Measurements from ENCODE around the gene MEGF10.

MEGF10 gene

GRCh38 chr5:127373858-127374491 lies 83.4 kb downstream of the MEGF10 start:
- no peak for DNase-seq

GRCh38 chr5:127375124-127375523 lies 84.5 kb downstream of the MEGF10 start:
- DNase-seq: no peak

- no peak for DNase-seq
These were observed 85.0 kb downstream of the MEGF10 start for GRCh38 chr5:127375544-127376091.

DNA sequence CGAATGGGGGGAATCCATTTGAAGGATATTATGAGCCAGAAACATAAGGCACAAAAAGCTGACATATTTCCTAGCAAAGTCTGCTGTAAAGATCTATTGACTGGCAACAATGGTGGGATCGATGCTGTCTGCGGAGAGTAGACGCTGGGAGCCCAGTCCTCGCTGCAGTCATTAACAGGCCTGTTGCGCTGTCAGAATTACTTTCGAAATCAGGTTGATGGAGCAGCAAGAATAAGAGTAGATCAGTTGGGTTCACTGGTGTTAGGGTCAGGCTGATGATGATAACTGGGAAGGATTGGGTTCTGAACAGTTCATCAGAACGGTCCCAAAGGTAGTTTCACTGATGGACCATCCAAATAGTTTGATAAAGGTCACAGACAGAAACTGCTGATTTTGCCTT lies 87.1 kb downstream of the MEGF10 start:
- DNase-seq: no peak

GRCh38 chr5:127385936-127386335 lies 95.3 kb downstream of the MEGF10 start:
- DNase-seq: no peak

- DNase-seq: no peak
These were observed 96.0 kb downstream of the MEGF10 start for GRCh38 chr5:127386557-127386956.

GRCh38 chr5:127389601-127390000 lies 99.0 kb downstream of the MEGF10 start:
- no peak for DNase-seq

DNA sequence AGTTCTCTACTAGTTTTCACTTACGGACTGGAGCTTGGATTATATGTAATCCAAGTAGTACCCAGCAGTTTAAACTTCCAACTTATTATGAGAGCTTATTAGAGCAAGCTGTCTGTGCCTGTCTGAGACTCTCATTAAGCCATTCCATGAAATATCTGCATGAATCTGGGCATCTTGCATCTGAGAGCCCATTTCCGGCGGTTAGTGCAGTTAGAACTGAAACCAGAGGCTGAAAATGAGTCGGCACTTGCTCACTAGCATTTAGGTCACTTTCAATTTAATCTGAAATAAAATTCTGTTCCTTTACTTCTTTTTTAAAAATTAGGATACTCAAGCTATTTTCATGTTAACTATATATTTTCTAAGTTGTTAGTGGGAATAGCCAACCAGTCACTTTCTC lies 102.2 kb downstream of the MEGF10 start:
- no peak for DNase-seq

DNA sequence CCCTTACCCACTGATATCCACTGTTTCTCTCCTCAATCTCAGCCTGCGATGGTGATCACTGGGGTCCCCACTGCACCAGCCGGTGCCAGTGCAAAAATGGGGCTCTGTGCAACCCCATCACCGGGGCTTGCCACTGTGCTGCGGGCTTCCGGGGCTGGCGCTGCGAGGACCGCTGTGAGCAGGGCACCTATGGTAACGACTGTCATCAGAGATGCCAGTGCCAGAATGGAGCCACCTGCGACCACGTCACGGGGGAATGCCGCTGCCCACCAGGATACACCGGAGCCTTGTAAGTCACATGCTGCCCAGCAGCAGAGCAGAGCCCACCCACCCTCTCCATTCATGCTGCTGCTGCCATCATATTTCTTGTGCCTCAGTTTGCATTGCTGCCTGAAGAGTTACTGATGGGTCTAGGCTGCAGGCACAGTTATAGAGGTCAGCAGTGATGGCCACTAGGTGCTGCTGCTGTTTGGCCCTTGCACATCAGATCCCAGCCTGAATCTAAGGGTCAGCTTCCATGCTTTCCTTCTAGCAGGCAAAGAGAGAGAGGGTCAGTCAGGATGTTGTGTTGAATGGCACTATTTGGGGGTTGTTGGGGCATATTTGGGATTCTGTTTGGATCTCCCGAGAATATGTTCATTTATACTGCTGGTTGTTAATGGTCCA lies 106.0 kb downstream of the MEGF10 start:
- DNase-seq: no peak

- no peak for DNase-seq
These were observed 107.9 kb downstream of the MEGF10 start for GRCh38 chr5:127398508-127398907.

DNA sequence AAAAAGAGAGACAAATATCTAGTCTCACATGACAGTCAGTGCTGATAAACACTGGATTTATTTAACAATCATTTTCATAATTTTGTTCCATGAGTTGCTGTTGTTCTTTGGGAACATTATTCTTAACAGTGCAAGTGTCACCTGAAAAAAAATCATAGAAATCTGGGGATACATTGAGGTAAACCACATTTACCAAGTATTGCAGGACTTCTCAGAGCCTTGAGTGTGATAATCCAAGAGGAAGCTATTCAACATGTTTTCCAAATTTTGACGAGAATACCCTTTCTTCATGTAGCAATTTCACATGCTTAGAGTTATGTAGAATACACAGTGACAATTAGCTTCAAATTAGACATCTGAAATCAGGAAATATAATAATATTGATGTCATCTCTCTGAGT lies 108.5 kb downstream of the MEGF10 start:
- no peak for DNase-seq

- DNase-seq: no peak
These were observed 109.9 kb downstream of the MEGF10 start for GRCh38 chr5:127400539-127400938.

DNA sequence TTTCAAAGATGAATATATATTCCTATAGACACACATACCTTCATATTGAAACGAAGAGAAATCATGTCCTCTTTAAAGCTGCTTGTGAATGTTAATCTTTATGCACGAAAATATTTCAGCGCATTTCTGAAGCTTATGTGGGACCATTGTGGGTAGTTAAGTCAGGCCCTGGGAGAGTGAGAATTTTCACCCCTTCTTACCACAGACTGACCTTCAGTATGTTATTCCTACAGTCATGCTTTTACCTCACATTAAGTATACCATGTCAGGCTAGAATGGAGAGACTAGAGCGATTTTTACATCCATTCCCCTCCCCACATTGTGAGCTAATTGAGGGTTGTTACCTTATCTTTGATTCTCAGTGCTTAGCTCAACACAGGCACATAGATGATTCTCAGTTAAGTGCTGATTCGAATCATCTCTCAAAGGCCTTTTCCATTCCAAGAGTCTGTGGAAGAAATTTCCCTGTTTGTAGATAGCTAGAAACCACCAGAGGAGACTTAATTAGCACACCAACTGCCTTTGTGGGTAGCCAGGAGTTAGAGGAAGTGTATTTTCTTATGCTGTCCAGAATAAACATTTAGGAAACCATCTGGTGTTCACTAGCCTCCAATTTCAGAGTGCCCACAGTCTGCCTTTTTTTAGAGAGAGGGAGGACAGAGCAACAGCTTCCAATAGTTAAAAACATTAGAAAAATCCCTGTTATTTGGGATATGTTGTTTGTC lies 110.5 kb downstream of the MEGF10 start:
- DNase-seq: no peak

DNA sequence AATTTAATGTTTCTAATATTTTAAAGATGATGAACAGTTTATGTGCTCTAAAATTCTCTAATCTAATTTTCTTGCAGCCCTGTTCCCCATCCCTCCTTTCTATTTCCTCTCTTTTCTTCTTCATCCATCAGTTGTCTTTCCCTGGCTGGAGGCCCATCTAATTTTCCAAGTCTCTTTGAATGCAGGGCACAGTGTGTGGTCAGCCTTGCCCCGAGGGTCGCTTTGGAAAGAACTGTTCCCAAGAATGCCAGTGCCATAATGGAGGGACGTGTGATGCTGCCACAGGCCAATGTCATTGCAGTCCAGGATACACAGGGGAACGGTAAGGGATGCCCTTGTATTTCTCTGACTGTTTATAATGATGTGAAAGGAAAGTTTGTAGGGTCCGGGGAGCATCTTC lies 111.8 kb downstream of the MEGF10 start:
- DNase-seq: no peak

- DNase-seq: no peak
These were observed 113.6 kb downstream of the MEGF10 start for GRCh38 chr5:127404190-127404589.

GRCh38 chr5:127406326-127407121 lies 115.9 kb downstream of the MEGF10 start:
- no peak for DNase-seq

GRCh38 chr5:127409246-127409917 lies 118.8 kb downstream of the MEGF10 start:
- DNase-seq: no peak

- no peak for DNase-seq
These were observed 119.5 kb downstream of the MEGF10 start for GRCh38 chr5:127409921-127410675.

DNA sequence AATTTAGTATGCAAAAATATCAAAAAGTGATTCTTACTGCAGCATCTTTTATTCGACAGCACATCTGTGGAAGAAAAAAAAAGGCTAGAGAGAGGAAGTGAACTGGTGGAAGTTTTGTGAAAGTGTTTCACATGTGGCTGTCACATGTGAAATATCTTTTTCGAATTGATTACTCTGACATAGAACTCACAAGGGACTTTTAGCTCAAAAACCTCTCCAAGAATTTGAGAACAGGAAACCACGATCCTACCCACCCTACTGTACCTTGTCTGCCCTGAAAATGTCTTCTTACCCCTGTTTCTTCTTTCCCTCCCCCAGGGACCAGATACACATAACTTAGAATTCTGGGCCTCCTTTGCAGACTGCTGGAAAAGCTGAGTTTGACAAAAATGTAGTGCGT lies 120.4 kb downstream of the MEGF10 start:
- no peak for DNase-seq

DNA sequence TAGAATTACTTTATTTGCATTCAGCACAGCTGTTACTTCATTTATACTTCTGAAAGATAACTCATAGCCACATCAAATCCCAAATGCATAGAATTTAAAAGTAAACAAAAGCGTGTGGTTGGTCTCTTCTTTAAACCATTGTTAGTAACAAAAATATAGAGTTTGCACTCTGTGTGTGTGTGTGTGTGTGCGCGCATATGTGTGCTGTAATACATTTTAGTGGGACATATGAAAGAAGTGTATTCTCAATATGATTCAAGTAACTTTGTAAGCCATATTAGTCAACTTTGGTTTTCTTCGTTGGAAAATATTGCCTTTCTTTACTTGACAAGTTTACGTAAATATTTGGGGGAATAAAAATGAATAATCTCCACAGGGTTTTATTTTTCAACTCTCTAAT lies 120.8 kb downstream of the MEGF10 start:
- DNase-seq: no peak

DNA sequence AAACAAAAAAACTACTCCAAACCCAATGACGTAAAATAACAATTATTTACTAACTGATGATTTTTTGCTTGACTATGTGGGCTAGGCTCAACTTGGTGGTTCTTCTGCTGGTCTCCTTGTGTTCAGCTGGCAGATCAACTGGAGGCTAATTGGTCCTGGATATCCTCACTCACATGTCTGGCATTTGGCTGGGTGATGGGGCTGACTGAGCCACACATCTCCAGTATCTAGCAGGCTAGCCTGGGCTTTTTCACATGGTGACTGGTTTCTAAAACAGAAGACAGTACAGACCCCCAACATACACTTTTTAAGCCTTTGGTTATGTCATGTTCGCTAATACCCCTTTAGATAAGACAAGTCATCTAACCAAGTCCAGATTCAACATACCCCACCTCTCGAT lies 122.1 kb downstream of the MEGF10 start:
- no peak for DNase-seq

DNA sequence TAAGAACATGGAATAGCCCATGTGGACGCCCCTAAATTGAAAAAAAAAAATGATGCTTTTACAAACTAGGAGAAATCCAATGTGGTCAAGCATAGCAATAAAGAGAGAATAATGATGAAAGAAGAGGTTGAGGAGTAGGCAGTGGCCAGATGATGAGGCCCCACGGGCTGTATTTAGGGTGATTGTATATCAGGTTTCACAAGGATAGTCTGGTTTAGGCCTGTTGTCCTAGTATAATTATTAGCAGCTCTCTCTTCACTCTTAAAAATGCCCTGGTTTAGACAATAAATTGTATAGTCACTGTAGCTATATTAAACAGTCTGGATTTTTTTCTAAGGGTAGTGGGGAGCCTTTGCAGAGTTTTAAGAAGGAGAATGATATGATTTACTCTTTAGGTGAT lies 124.4 kb downstream of the MEGF10 start:
- no peak for DNase-seq
